ENCODE results near the gene DNAJC13. TPM values are rescaled to one million over a fixed set of nuclear protein-coding genes. Genes with fewer than 3 reads are reported as not detected.

The DNAJC13 gene
- total and polyA plus RNA-seq, 8 donors, result 6.5 to 197 (median 46.8) TPM

GRCh38 chr3:132543011-132543739 is 125.9 kb downstream of the DNAJC13 start:
- no peaks in the 10 kb centered on the region for H3K27me3 ChIP-seq
- H3K36me3 ChIP-seq, result peaks cover 5 to 41% (median 33%) of the 10 kb centered on the region in 4 donors
- peaks cover 0 to 17% (median 3%) of the 10 kb centered on the region in 4 donors for H3K4me1 ChIP-seq
- no peaks in the 10 kb centered on the region for H3K9me3 ChIP-seq
- 42 to 56% (median 47%) methylated on average over 2 of the region's 2 CpGs for WGBS, 5 donors
- no peak for TF ChIP-seq CTCF (IDR thresholded peaks at IDR 0.05)
- no peak for TF ChIP-seq POLR2A (IDR thresholded peaks at IDR 0.05)
- TF ChIP-seq POLR2AphosphoS5 (IDR thresholded peaks at IDR 0.05), result no peak
- no peak for TF ChIP-seq EP300 (IDR thresholded peaks at IDR 0.05)
- peak in 1 of 2 donors; percentile 44 for DNase-seq
- intact Hi-C loops (cut with DNase I; ENCODE audit: low total_unique reads), result no loop called here
- peak overlapping the region in 1 of 5 donors; percentile 46 for H3K27ac ChIP-seq
- H3K4me3 ChIP-seq, result no peak overlapping the region

- WGBS, 5 donors, result 96 to 100% (median 97%) methylated on average over 2 of the region's 2 CpGs
These were observed 126.8 kb downstream of the DNAJC13 start for GRCh38 chr3:132544130-132544529.

GRCh38 chr3:132545471-132545870 is 128.2 kb downstream of the DNAJC13 start:
- H3K27ac ChIP-seq, result no peak overlapping the region
- intact Hi-C loops (cut with DNase I; ENCODE audit: low total_unique reads), result no loop called here
- 86 to 94% (median 89%) methylated on average over 3 of the region's 3 CpGs for WGBS, 5 donors

More at GRCh38 chr3:132544130-132544529, 126.8 kb downstream of the DNAJC13 start:
- Histone ChIP-seq H3K9me3 (no peaks in the 10 kb centered on the region), H3K27ac (no peak overlapping the region), H3K27me3 (no peaks in the 10 kb centered on the region), H3K36me3 (peaks cover 5 to 32% (median 24%) of the 10 kb centered on the region in 4 donors), H3K4me3 (no peak overlapping the region), H3K4me1 (peaks cover 0 to 17% (median 3%) of the 10 kb centered on the region in 4 donors)
- no peak for DNase-seq
- TF ChIP-seq EP300 (IDR thresholded peaks at IDR 0.05) (no peak), POLR2A (IDR thresholded peaks at IDR 0.05) (no peak), POLR2AphosphoS5 (IDR thresholded peaks at IDR 0.05) (no peak), CTCF (IDR thresholded peaks at IDR 0.05) (no peak)
- intact Hi-C loops (cut with DNase I; ENCODE audit: low total_unique reads), result no loop called here

GRCh38 chr3:132549169-132549568 is 131.9 kb downstream of the DNAJC13 start:
- no peak for TF ChIP-seq POLR2A (IDR thresholded peaks at IDR 0.05)
- TF ChIP-seq EP300 (IDR thresholded peaks at IDR 0.05), result no peak
- no peak for TF ChIP-seq POLR2AphosphoS5 (IDR thresholded peaks at IDR 0.05)
- TF ChIP-seq CTCF (IDR thresholded peaks at IDR 0.05), result no peak
- WGBS, 5 donors, result 92 to 96% (median 94%) methylated on average over 7 to 8 of the region's 8 CpGs
- intact Hi-C loops (cut with DNase I; ENCODE audit: low total_unique reads), result no loop called here
- Histone ChIP-seq H3K4me3 (no peak overlapping the region), H3K4me1 (peaks cover 0 to 20% (median 10%) of the 10 kb centered on the region in 4 donors), H3K27ac (no peak overlapping the region), H3K36me3 (no peaks in the 10 kb centered on the region), H3K27me3 (no peaks in the 10 kb centered on the region), H3K9me3 (no peaks in the 10 kb centered on the region)
- no peak for DNase-seq

More at GRCh38 chr3:132545471-132545870, 128.2 kb downstream of the DNAJC13 start:
- no peak for DNase-seq
- TF ChIP-seq POLR2A (IDR thresholded peaks at IDR 0.05) (no peak), CTCF (IDR thresholded peaks at IDR 0.05) (no peak), POLR2AphosphoS5 (IDR thresholded peaks at IDR 0.05) (no peak), EP300 (IDR thresholded peaks at IDR 0.05) (no peak)
- Histone ChIP-seq H3K9me3 (no peaks in the 10 kb centered on the region), H3K36me3 (peaks cover 2 to 18% (median 10%) of the 10 kb centered on the region in 4 donors), H3K27me3 (no peaks in the 10 kb centered on the region), H3K4me1 (peaks cover 0 to 26% (median 6%) of the 10 kb centered on the region in 4 donors), H3K4me3 (no peak overlapping the region)
